Suprapubic skin (tissue), 3 donors: ENCODE data around the gene M1AP.

Source experiments
- CTCF ChIP-seq, 2 donors: fragments of 200-600 bp in 1 of 2; fragments of 450-650 bp in 1 of 2; sonication (generic) in 1 of 2; IDR thresholded peaks; one replicate each; pipeline ENCODE4 v1.5.1; 2016 to 2019; ENCODE audit warnings: antibody characterized with exemption in 2 of 2, mild to moderate bottlenecking in 1 of 2, moderate library complexity in 1 of 2
- EP300 ChIP-seq: sonication (generic); formaldehyde crosslinking; IDR thresholded peaks from one replicate; pipeline ENCODE4 v1.6.1; 2017; ENCODE audit warnings: antibody characterized with exemption
- POLR2A ChIP-seq, 2 donors: fragments of 450-650 bp; IDR thresholded peaks; one replicate each; pipeline ENCODE4 v1.6.1; 2017; ENCODE audit warnings: antibody characterized with exemption in 2 of 2, mild to moderate bottlenecking in 2 of 2, moderate library complexity in 2 of 2

- TF ChIP-seq EP300 (no peak), CTCF (IDR thresholded peaks at IDR 0.05) (no peak), POLR2A (IDR thresholded peaks at IDR 0.05) (no peak)
Measured at GRCh38 chr2:74564222-74564621, 83.9 kb downstream of the M1AP start.
